Tibial nerve (tissue), 4 donors: ENCODE measurements around the gene NUDT16.

Experiments used
- CTCF ChIP-seq, 5 experiments: fragments of 200-600 bp in 3 of 5; fragments of 450-650 bp in 2 of 5; sonication (generic) in 3 of 5; IDR thresholded peaks; one replicate each; pipeline ENCODE4 v1.5.1; 2016 to 2019; ENCODE audit warnings: antibody characterized with exemption in 5 of 5, mild to moderate bottlenecking in 3 of 5, moderate library complexity in 2 of 5
- EP300 ChIP-seq, 2 donors: sonication (generic); formaldehyde crosslinking; IDR thresholded peaks; one replicate each; pipeline ENCODE4 v1.6.1; 2017; ENCODE audit warnings: antibody characterized with exemption in 2 of 2, mild to moderate bottlenecking in 1 of 2
- POLR2A ChIP-seq, 2 donors: fragments of 450-650 bp; IDR thresholded peaks; one replicate each; pipeline ENCODE4 v1.6.1; 2017; ENCODE audit warnings: antibody characterized with exemption in 2 of 2, mild to moderate bottlenecking in 2 of 2, moderate library complexity in 2 of 2

- TF ChIP-seq CTCF (IDR thresholded peaks at IDR 0.05) (no peak), POLR2A (IDR thresholded peaks at IDR 0.05) (peak in 1 of 2 donors; percentile 29), EP300 (IDR thresholded peaks at IDR 0.05) (peak; percentile 74 to 92)
Observed at GRCh38 chr3:131386429-131387165, 5.0 kb downstream of the NUDT16 start.
